Measurements from ENCODE around the gene ATPAF2. TPM values are rescaled to one million over a fixed set of nuclear protein-coding genes. Genes with fewer than 3 reads are reported as not detected.

ATPAF2 gene
- total and polyA plus RNA-seq, 2 experiments from 2014 or later = 24.3 to 25.7 TPM

GRCh38 chr17:18028114-18028951 lies 10.6 kb downstream of the ATPAF2 start:
- peaks cover 2% of the 10 kb centered on the region for H3K27me3 Mint-ChIP-seq (ENCODE audit: insufficient read depth, low read depth, poor library complexity)
- no peak for ATAC-seq

More at GRCh38 chr17:18028114-18028951, 10.6 kb downstream of the ATPAF2 start:
- H3K79me2 ChIP-seq (replicated peaks; ENCODE audit: insufficient read depth) = peaks cover 9% of the 10 kb centered on the region; the same call in 1 of the 2 replicates
- no peaks in the 10 kb centered on the region for H3K9me2 ChIP-seq (ENCODE audit: insufficient read depth)
- H3K4me3 ChIP-seq = no peak overlapping the region
- Mint-ChIP-seq H3K4me3 (no peak overlapping the region), H3K27ac (no peak overlapping the region), H3K36me3 (ENCODE audit: low read depth) (no peaks in the 10 kb centered on the region), H3K9me3 (no peaks in the 10 kb centered on the region), H3K4me1 (no peaks in the 10 kb centered on the region; the same call in 2 of the 3 replicates)
- no peak overlapping the region for H3K4me2 ChIP-seq
- no peak overlapping the region for H2AFZ ChIP-seq
- no peaks in the 10 kb centered on the region for H3K27me3 ChIP-seq (ENCODE audit: insufficient read depth)
- no peaks in the 10 kb centered on the region for H4K20me1 ChIP-seq (replicated peaks; ENCODE audit: insufficient read depth)
- no peaks in the 10 kb centered on the region for H3K4me1 ChIP-seq (ENCODE audit: insufficient read depth)
- H3K36me3 ChIP-seq (ENCODE audit: insufficient read depth) = no peaks in the 10 kb centered on the region
- no peaks in the 10 kb centered on the region for H3F3A ChIP-seq (replicated peaks; ENCODE audit: low read depth)
- no peak for TF ChIP-seq POLR2AphosphoS5 (IDR thresholded peaks at IDR 0.05; ENCODE audit: low read depth)
- TF ChIP-seq CTCF (conservative IDR thresholded peaks at IDR 0.05; ENCODE audit: low read depth in 2 of 2) = no peak
- no peak for TF ChIP-seq ZNF462 (CRISPR knock-in tag; IDR thresholded peaks at IDR 0.05)
- no peak for TF ChIP-seq REST (IDR thresholded peaks at IDR 0.05; ENCODE audit: unreplicated experiment)
- TF ChIP-seq EZH2phosphoT487 (IDR thresholded peaks at IDR 0.05; ENCODE audit: unreplicated experiment) = no peak
- TF ChIP-seq STAT1 (IDR thresholded peaks at IDR 0.05; ENCODE audit: unreplicated experiment) = no peak
- TF ChIP-seq ETS1 (IDR thresholded peaks at IDR 0.05) = no peak
- TF ChIP-seq EZH2 (IDR thresholded peaks at IDR 0.05; ENCODE audit: low read depth, unreplicated experiment) = no peak
- no peak for TF ChIP-seq CREB1 (CRISPR knock-in tag; IDR thresholded peaks at IDR 0.05; ENCODE audit: low read depth)
- H3K27ac ChIP-seq (ENCODE audit: low read depth) = no peak overlapping the region
- DNase-seq (ENCODE audit: low spot score) = no peak
